ENCODE results near the gene TP53TG3E.
"Not testable (repeated sequence)": the region's sequence is repeated elsewhere in the genome, so short reads cannot be mapped to it uniquely, and the experiment has no call there.

TP53TG3E gene

DNA sequence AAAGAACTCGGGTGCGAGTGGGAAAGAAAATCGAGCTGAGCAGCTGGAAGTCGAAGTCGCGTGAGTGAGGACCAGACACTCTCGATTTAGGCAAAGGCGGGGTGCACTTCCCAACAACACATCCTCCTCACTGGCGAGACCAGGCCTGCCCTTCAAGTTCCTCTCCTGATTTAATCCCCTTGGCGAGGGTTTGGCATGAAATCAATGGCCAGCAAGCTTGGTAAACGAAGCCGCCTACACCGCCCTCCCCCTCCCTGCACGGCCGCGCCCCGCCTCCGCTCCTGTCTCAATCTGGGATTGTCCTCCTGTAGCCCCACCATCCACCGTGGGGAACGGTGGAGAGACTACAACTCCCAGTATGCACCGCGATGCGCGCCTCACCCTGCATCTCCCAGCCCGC is at the start of gene TP53TG3E:
Gene TP53TG3E, plus strand, starts transcription at position 301 of the 400 bp plus-strand sequence. Its CDS starts 68 bp downstream, at position 369.
- not testable (repeated sequence) for DNase-seq

DNA sequence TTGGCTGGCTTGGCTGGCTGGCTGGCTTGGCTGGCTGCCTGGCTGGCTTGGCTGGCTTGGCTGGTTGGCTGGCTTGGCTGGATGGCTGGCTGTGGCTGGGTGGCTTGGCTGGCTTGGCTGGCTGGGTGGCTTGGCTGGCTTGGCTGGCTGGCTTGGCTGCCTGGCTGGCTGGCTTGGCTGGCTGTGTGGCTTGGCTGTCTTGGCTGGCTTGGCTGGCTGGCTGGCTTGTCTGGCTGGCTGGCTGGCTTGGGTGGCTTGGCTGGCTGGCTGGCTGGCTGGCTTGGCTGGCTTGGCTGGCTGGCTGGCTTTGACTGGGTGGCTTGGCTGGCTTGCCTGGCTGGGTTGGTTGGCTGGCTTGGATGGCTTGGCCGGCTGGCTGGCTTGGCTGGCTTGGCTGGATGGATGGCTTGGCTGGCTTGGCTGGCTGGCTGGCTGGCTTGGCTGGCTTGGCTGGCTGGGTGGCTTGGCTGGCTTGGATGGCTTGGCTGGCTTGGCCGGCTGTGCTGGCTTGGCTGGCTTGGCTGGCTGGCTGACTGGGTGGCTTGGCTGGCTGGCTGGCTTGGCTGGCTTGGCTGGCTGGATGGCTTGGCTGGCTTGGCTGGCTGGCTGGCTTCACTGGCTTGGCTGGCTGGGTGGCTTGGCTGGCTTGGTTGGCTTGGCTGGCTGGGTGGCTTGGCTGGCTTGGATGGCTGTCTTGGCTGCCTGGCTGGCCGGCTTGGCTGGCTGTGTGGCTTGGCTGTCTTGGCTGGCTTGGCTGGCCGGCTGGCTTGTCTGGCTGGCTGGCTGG is 32.3 kb downstream of the TP53TG3E start:
- DNase-seq: not testable (repeated sequence)

DNA sequence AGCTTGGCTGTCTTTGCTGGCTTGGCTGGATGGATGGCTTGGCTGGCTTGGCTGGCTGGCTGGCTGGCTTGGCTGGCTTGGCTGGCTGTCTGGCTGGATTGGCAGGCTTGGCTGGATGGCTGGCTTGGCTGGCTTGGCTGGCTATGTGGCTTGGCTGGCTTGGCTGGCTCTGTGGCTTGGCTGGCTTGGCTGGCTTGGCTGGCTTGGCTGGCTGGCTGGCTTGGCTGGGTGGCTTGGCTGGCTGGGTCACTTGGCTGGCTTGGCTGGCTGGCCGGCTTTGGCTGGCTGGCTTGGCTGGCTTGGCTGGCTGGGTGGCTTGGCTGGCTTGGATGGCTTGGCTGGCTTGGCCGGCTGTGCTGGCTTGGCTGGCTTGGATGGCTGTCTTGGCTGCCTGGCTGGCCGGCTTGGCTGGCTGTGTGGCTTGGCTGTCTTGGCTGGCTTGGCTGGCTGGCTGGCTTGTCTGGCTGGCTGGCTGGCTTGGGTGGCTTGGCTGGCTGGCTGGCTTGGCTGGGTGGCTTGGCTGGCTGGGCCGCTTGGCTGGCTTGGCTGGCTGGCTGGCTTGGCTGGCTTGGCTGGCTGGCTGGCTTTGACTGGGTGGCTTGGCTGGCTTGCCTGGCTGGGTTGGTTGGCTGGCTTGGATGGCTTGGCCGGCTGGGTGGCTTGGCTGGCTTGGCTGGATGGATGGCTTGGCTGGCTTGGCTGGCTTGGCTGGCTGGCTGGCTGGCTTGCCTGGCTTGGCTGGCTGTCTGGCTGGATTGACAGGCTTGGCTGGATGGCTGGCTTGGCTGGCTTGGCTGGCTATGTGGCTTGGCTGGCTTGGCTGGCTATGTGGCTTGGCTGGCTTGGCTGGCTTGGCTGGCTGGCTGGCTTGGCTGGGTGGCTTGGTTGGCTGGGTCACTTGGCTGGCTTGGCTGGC is 33.8 kb downstream of the TP53TG3E start:
- DNase-seq: not testable (repeated sequence)

DNA sequence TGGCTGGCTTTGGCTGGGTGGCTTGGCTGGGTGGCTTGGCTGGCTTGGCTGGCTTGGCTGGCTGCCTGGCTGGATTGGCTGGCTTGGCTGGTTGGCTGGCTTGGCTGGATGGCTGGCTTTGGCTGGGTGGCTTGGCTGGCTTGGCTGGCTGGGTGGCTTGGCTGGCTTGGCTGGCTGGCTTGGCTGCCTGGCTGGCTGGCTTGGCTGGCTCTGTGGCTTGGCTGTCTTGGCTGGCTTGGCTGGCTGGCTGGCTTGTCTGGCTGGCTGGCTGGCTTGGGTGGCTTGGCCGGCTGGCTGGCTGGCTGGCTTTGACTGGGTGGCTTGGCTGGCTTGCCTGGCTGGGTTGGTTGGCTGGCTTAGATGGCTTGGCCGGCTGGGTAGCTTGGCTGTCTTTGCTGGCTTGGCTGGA is 34.4 kb downstream of the TP53TG3E start:
- DNase-seq: not testable (repeated sequence)

GRCh38 chr16:33339093-33340061 is 35.3 kb downstream of the TP53TG3E start:
- not testable (repeated sequence) for DNase-seq
